ENCODE data around the gene KRTAP9-7. TPM values are rescaled to one million over a fixed set of nuclear protein-coding genes. Genes with fewer than 3 reads are reported as not detected.
"Not testable (repeated sequence)": the region's sequence is repeated elsewhere in the genome, so short reads cannot be mapped to it uniquely, and the experiment has no call there.

KRTAP9-7 gene
- total and polyA plus RNA-seq, 2 of the 4 experiments (the other 2 are of a cell fraction): not detected

- H3K4ac ChIP-seq (ENCODE audit: low read depth, low read length); in situ Hi-C loops (cut with MboI; ENCODE audit: low sequenced_read_pairs); BruUV-seq (replicated peaks); H4K8ac ChIP-seq (ENCODE audit: low read depth in 2 of 2, low read length in 2 of 2); H2AK9ac ChIP-seq (replicated peaks; ENCODE audit: low read depth, low read length, poor library complexity); H3K9ac ChIP-seq (ENCODE audit: low read depth, low read length); H3K56ac ChIP-seq (ENCODE audit: extremely low read depth, insufficient read depth, low read length); POLR2A ChIA-PET (ENCODE audit: unreplicated experiment); H3K23ac ChIP-seq (ENCODE audit: low read depth, low read length); H3K36me3 ChIP-seq (ENCODE audit: control insufficient read depth, insufficient read depth, low read length); H2BK5ac ChIP-seq (ENCODE audit: low read depth, low read length, poor library complexity, severe bottlenecking); H2BK120ac ChIP-seq (ENCODE audit: low read depth, low read length); H3K4me2 ChIP-seq (ENCODE audit: low read depth, low read length); H3K14ac ChIP-seq (replicated peaks; ENCODE audit: low read depth, low read length); H3K27me3 ChIP-seq (ENCODE audit: control insufficient read depth, insufficient read depth, low read length); dilution Hi-C loops (cut with HindIII; ENCODE audit: low sequenced_read_pairs, unreplicated experiment); H2BK20ac ChIP-seq (ENCODE audit: low read depth, low read length); H3K27ac ChIP-seq (ENCODE audit: insufficient read depth, low read length); H3K4me3 ChIP-seq (ENCODE audit: insufficient read depth, low read depth, low read length); H3K9me1 ChIP-seq (ENCODE audit: insufficient read depth, low read length); H3K18ac ChIP-seq (ENCODE audit: low read depth, low read length); H3K79me1 ChIP-seq (ENCODE audit: low read depth in 1 of 2, low read length in 2 of 2); H3K4me1 ChIP-seq (ENCODE audit: control insufficient read depth, insufficient read depth, low read length); DNase-seq; H4K91ac ChIP-seq (ENCODE audit: insufficient read depth, low read depth, low read length); H2AK5ac ChIP-seq (ENCODE audit: low read depth, low read length); H2AFZ ChIP-seq (replicated peaks; ENCODE audit: low read length, poor library complexity); ATAC-seq (ENCODE audit: low read depth); CTCF ChIA-PET; H2BK15ac ChIP-seq (ENCODE audit: low read depth, low read length); intact Hi-C loops (cut with micrococcal nuclease); H4K20me1 ChIP-seq (ENCODE audit: insufficient read depth, low read length); H3K9me3 ChIP-seq (ENCODE audit: control insufficient read depth, insufficient read depth, low read length); H4K5ac ChIP-seq (ENCODE audit: low read depth, low read length): not testable (repeated sequence)
- no CpG with 5 or more reads among the region's 1 CpG for WGBS, 2 experiments (ENCODE audit: extremely low coverage in 2 of 2, insufficient read length in 1 of 2)
Observed at GRCh38 chr17:41232399-41233105, 42.9 kb upstream of the KRTAP9-7 start, which contains the start of gene KRTAP9-3. Gene KRTAP9-3, plus strand, starts transcription at chr17:41232449. Its CDS starts 53 bp downstream, at chr17:41232502.

DNA sequence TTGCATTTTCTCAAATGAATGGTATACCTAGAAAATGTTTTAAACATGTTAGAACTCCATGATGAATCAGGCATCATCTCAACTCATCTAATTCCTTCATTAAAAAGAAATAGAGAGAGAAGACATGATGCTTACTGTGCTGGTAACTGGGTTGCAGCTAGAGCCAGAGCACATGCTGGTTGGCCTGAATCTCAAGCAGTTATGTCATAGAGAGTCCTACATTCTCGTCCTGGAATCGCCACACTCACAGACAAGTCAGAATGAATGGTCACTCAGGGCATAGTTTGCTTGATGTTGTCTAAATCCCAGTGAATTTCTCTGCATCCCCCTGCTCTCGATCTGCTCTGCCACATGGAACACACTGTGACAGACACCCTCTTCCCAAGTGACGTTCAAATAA, 38.4 kb upstream of the KRTAP9-7 start:
- H4K8ac ChIP-seq (ENCODE audit: low read depth in 2 of 2, low read length in 2 of 2); H3K79me1 ChIP-seq (ENCODE audit: low read depth in 1 of 2, low read length in 2 of 2); H3K18ac ChIP-seq (ENCODE audit: low read depth, low read length); H4K5ac ChIP-seq (ENCODE audit: low read depth, low read length); H3K36me3 ChIP-seq (ENCODE audit: control insufficient read depth, insufficient read depth, low read length); H3K9me1 ChIP-seq (ENCODE audit: insufficient read depth, low read length); H2BK20ac ChIP-seq (ENCODE audit: low read depth, low read length); dilution Hi-C loops (cut with HindIII; ENCODE audit: low sequenced_read_pairs, unreplicated experiment); in situ Hi-C loops (cut with MboI; ENCODE audit: low sequenced_read_pairs); H3K4me2 ChIP-seq (ENCODE audit: low read depth, low read length); intact Hi-C loops (cut with micrococcal nuclease); H2AK9ac ChIP-seq (replicated peaks; ENCODE audit: low read depth, low read length, poor library complexity); DNase-seq; H3K4me1 ChIP-seq (ENCODE audit: control insufficient read depth, insufficient read depth, low read length); H3K4me3 ChIP-seq (ENCODE audit: insufficient read depth, low read depth, low read length); H3K4ac ChIP-seq (ENCODE audit: low read depth, low read length); H2BK15ac ChIP-seq (ENCODE audit: low read depth, low read length); H4K20me1 ChIP-seq (ENCODE audit: insufficient read depth, low read length); ATAC-seq (ENCODE audit: low read depth); H3K9ac ChIP-seq (ENCODE audit: low read depth, low read length); POLR2A ChIA-PET (ENCODE audit: unreplicated experiment); CTCF ChIA-PET; BruUV-seq (replicated peaks); H2AFZ ChIP-seq (replicated peaks; ENCODE audit: low read length, poor library complexity); H3K14ac ChIP-seq (replicated peaks; ENCODE audit: low read depth, low read length); H2BK120ac ChIP-seq (ENCODE audit: low read depth, low read length); H2AK5ac ChIP-seq (ENCODE audit: low read depth, low read length); H3K56ac ChIP-seq (ENCODE audit: extremely low read depth, insufficient read depth, low read length); H3K23ac ChIP-seq (ENCODE audit: low read depth, low read length); H4K91ac ChIP-seq (ENCODE audit: insufficient read depth, low read depth, low read length); H3K9me3 ChIP-seq (ENCODE audit: control insufficient read depth, insufficient read depth, low read length); H3K27ac ChIP-seq (ENCODE audit: insufficient read depth, low read length); H2BK5ac ChIP-seq (ENCODE audit: low read depth, low read length, poor library complexity, severe bottlenecking); H3K27me3 ChIP-seq (ENCODE audit: control insufficient read depth, insufficient read depth, low read length): not testable (repeated sequence)
- no CpG with 5 or more reads among the region's 4 CpGs for WGBS, 2 experiments (ENCODE audit: extremely low coverage in 2 of 2, insufficient read length in 1 of 2)
